HG02642 (cell line): ENCODE results near the gene COPS4.
A peak's percentile ranks its signal among the peaks of the same experiment; 100 is the strongest.
"Not testable (repeated sequence)": the region's sequence is repeated elsewhere in the genome, so short reads cannot be mapped to it uniquely, and the experiment has no call there.

Source experiments
- ATAC-seq: cut with Tn5 transposase; IDR thresholded peaks from one replicate; pipeline ENCODE4 v1.9.1; 2021; ENCODE audit warnings: mild to moderate bottlenecking; ENCODE audit not compliant: unreplicated experiment, poor library complexity

COPS4 gene

DNA sequence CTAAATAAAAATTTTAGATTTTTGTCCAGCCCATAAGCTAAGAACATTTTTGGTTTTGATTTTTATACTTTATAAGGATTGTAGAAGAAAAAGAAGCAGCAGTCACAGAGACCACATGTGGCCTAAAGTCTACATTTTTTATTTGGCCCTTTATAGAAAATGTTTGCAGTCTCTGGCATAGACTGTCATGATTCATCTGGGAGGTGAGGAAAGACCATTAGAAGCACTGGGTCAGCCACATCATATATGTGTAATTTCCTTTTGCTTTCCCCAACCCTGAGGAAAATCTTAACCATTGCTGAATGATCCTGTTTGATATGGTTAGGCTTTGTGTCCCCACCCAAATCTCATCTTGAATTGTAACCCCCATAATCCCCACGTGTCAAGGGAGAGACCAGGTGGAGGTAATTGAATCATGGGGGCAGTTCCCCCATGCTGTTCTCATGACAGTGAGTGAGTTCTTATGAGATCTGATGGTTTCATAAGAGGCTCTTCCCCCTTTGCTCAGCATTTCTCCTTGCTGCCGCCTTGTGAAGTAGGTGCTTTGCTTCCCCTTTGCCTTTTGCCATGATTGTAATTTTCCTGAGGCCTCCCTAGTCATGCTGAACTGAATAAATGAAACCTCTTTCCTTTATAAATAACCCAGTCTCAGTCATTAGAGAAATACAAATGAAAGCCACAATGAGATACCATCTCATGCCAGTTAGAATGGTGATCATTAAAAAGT lies 12.1 kb upstream of the COPS4 start:
- no peak for ATAC-seq

GRCh38 chr4:83023599-83023998 lies 11.4 kb upstream of the COPS4 start:
- not testable (repeated sequence) for ATAC-seq

DNA sequence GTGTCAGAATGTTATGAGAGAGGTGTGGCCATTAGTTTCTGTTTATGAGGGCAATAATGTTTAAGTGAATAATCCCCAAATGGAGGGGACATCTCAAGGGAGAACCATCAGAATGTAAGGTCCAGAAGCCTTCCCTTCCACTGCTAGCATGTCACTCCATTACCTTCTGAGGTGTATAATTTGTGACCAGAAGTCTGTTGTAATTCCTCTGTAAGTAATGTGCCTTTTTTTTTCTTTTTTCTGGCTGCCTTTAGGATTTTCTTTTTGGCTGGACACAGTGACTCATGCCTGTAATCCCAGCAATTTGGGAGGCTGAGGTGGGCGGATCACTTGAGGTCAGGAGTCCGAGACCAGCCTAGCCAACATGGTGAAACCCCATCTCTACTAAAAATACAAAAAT lies 10.8 kb upstream of the COPS4 start:
- no peak for ATAC-seq

DNA sequence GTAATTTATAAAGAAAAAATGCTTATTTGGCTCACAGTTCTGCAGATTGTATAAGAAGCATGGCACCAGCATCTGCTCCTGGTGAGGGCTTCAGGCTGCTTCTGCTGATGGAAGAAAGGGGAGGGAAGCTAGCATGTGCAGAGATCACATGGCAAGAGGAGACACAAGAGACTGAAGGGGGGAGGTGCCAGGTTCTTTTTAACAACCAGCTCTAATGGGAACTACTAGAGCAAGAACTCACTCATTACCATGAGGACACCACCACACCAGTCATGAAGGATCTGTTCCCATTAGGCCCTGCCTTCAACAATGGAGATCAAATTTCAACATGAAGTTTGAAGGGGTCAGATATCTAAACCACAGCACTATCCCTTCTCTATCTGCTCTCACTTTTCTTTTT lies 9.4 kb upstream of the COPS4 start:
- no peak for ATAC-seq

GRCh38 chr4:83028976-83029375 lies 6.0 kb upstream of the COPS4 start:
- ATAC-seq = no peak

GRCh38 chr4:83029688-83030087 lies 5.3 kb upstream of the COPS4 start:
- ATAC-seq = no peak

- no peak for ATAC-seq
Measured at GRCh38 chr4:83036991-83037665, 2.1 kb downstream of the COPS4 start.

GRCh38 chr4:83040269-83040668 lies 5.3 kb downstream of the COPS4 start:
- no peak for ATAC-seq

DNA sequence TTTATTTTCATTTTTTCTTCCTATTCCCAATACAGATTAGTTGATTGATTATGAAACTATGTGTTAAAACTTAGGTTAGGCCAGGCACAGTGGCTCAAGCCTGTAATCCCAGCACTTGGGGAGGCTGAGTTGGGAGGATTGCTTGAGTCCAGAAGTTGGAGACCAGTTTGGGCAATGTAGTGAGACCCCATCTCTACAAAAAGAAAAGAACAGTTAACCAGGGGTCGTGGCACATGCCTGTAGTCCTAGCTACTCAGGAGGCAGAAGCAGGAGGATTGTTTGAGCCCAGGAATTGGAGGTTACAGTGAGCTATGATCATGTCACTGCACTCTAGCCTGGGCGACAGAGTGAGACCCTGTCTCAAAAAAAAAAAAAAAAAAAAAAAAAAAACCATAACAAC lies 8.2 kb downstream of the COPS4 start:
- ATAC-seq = not testable (repeated sequence)

DNA sequence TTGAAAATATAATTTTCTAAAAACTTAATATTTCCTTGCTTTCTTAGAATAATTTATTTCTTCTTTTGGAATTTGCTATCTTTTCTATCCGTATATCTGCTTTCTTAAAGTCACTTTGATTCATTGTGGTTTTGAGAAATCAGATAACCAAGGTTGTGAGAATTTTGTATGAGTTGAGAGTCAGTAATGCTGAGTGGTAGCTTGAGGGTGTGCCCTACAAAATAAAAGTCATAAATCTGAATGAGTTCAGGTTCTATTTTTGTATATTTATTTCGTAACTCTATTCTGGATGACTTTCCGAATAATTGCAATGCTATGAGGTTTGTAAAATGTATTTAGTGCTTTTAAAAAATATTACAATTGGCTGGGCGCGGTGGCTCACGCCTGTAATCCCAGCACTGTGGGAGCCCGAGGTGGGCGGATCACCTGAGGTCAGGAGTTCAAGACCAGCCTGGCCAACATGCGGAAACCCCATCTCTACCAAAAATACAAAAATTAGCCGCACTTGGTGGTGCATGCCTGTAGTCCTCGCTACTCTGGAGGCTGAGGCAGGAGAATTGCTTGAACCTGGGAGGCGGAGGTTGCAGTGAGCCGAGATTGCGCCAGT lies 8.9 kb downstream of the COPS4 start:
- ATAC-seq = no peak

GRCh38 chr4:83046693-83047473 lies 11.9 kb downstream of the COPS4 start:
- no peak for ATAC-seq

DNA sequence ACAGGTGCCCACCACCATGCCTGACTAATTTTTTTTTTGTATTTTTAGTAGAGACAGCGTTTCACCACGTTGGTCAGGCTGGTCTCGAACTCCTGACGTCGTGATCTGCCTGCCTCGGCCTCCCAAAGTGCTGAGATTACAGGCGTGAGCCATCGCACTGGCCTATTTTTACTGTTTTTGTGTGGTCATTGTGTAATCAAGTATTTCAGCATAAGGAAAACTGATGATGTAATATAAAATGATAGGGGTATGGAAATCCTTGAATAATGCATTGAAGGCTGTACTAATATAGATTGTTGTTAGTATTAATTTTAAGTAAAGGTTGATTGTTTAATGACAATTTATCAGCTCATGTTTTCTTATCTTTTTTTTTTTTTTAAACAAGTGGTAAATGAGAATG lies 13.8 kb downstream of the COPS4 start:
- not testable (repeated sequence) for ATAC-seq

DNA sequence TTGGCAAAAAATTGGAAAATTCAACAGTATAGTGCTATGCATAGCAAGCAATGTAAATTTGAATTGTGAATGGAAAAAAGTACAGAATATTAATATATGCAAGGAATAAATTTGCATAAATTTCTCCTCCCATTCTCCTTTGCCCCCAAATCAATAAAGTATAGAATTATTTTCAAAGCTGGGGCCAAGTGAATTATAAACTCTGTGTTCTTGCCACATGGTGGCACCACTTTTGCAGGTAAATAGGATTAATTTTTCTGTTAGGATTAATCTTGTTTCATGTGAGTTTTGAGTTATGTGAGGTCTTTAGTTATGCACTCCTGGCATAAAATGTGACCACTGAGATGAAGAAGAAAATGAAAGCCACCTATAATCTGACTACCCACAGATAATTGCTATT lies 19.9 kb downstream of the COPS4 start:
- no peak for ATAC-seq

DNA sequence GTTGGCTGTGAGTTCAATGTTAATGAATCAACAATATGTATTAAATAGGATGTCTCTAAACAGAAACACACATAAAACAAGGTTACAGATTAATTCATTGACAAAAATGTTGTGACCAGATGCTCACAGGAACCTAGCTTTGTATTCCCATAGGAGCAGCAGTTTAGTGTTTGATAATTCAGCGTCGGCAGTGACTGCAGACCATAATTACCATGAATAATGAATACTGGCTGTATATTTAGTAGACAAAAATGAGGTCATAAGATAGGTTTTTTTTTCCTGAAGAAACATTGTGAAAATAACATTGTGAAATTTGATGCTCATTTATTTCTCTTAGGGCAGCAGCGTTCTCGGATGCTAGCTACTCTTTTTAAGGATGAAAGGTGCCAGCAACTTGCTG lies 27.8 kb downstream of the COPS4 start:
- no peak for ATAC-seq

- ATAC-seq = no peak
Measured at GRCh38 chr4:83065266-83065665, 30.3 kb downstream of the COPS4 start.

- ATAC-seq = no peak
Measured at GRCh38 chr4:83067058-83067639, 32.2 kb downstream of the COPS4 start.

DNA sequence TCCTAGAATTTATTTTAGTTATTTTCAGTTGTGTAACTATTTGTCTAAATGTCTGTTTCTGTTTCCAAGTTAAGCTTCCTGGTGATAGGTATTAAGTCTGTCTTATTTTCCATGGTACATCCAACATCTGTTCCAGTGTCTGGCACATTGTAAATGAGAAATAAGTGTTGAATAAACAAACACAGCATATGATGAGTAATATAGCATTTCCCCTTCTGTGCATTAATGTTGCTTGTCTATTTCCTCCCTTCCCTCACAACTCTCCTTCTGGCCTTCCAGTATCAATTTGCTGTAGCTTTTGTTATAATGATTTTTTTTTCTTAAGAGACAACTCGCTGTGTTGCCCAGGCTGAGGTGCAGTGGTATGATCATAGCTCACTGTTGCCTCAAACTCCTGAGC lies 36.1 kb downstream of the COPS4 start:
- no peak for ATAC-seq

- ATAC-seq = peak; percentile 83
Measured at GRCh38 chr4:83074086-83074704, 39.2 kb downstream of the COPS4 start.

DNA sequence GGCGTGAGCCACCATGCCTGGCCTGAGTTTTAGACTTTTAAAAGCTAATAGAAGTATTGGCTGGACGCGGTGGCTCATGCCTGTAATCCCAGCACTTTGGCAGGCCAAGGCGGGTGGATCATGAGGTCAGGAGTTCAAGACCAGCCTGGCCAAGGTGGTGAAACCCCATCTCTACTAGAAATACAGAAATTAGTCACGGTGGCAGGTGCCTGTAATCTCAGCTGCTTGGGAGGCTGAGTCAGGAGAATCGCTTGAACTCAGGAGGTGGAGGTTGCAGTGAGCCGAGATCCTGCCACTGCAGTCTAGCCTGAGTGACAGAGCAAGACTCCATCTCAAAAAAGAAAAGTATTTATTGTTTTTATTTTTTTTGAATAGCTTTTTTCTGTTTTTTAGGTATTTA lies 39.8 kb downstream of the COPS4 start:
- not testable (repeated sequence) for ATAC-seq
